Measurements from ENCODE around the gene SF3A1.

SF3A1 gene

GRCh38 chr22:30285846-30286200 is 70.9 kb downstream of the SF3A1 start:
- DNase-seq = no peak

- no peak for DNase-seq
Observed at GRCh38 chr22:30285176-30285845, 71.4 kb downstream of the SF3A1 start.

GRCh38 chr22:30284666-30285065 is 72.0 kb downstream of the SF3A1 start:
- DNase-seq = no peak

- DNase-seq = no peak
Observed at GRCh38 chr22:30284172-30284571, 72.5 kb downstream of the SF3A1 start.

- DNase-seq = no peak
Observed at GRCh38 chr22:30283342-30283741, 73.4 kb downstream of the SF3A1 start.

GRCh38 chr22:30282616-30283046 is 74.1 kb downstream of the SF3A1 start:
- no peak for DNase-seq

Measured in midbrain (tissue), 1 donor.